HG03135 (cell line): ENCODE measurements around the gene IHH.

Experiments used
- ATAC-seq: cut with Tn5 transposase; IDR thresholded peaks from one replicate; pipeline ENCODE4 v1.9.1; 2021; ENCODE audit warnings: mild to moderate bottlenecking, moderate library complexity; ENCODE audit not compliant: unreplicated experiment

The IHH gene

GRCh38 chr2:219020604-219021365 lies 39.9 kb downstream of the IHH start:
- no peak for ATAC-seq

DNA sequence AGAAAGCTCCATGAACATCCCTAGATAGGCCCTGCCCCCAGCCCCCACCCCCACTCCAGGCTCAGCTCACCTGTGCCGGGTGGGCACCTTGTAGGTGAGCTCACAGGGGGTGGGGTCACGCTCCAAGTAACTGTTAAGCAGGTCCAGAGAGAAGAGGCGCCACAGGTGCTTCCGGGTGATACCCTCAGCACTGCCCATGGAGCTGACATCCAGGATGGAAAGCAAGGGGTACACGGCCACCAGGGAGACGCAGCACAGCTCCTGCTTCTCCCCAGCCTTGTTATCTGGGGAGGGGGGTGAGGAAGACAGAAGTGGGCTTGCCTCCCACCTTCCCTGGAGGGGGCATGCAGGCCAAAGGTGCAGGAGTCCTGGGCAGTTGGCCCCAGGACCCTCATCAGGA lies 41.3 kb downstream of the IHH start:
- no peak for ATAC-seq

- no peak for ATAC-seq
Measured at GRCh38 chr2:219018726-219019125, 42.0 kb downstream of the IHH start.

DNA sequence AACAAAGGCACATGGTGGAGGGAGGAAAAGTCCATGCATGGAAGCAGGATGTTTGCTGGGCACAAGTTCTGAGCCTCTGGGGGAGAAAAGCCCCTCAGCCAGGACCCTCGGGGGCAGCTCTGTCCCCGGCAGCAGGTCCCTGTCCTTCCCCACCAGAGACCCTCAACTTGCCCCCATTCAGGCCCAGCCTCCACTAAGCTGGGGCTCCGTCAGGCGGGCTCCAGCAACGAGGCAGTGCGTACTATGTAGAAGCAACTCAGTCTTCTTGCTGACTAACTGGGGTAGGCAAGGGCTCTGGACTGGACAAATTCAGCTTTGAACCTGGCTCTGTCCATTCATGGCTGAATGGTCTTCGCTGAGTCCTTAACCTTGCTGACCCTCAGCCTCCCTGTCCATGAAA lies 42.4 kb downstream of the IHH start:
- no peak for ATAC-seq

DNA sequence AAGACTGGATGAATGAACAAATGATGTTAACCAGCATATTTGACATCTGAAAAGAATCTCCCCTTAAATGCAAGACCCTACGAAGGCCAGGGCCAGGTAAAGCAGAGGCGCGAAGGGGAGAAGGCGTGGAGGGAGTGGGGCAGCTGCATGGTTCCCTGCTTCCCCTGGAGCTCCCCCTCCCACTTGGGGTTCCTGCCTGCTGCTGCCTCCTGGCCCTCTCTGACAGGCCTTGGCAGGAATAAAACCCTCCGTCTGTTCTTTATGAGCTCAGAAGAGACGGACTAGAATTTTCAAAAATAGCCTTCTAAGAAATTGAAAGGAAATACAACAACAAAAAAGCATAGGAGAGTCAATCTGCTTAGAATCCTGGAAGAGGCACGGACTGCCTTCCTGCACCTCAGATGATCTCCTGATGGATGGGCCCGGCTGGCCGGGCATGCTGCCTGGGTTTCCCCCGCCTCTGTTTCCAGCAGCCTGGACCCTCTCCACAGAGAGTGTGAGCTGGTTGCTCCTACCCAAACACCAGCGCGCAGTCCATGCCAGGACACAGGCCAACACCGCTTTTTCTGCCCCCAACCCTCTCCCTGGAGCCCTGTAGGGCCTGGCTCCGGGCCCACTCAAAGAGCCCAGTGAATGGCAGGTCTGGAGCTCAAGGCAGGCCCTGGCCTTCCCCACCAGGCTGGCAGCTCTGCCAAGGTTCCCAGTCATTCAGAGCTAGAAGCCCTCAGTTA lies 43.4 kb downstream of the IHH start:
- no peak for ATAC-seq

- no peak for ATAC-seq
Measured at GRCh38 chr2:219016721-219017120, 44.0 kb downstream of the IHH start.

DNA sequence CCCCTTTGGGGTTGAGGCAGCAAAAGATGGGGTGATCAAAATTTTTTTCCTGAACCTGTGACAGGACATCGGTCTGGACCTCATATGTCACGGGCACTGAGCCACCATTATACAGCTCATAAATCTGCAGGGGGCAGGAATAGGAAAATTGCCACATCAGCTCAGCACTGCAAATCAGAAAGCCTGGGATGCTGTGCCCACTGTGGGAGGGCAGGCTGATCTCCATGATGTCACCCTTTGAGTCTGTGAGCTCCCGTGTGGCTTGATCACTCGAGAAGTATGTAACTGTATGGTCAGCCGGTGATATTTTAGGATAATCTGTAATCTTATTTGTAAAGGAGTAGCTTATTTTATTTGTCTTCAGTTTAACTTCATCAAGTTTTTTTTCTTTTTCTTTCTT lies 49.8 kb downstream of the IHH start:
- ATAC-seq = no peak

DNA sequence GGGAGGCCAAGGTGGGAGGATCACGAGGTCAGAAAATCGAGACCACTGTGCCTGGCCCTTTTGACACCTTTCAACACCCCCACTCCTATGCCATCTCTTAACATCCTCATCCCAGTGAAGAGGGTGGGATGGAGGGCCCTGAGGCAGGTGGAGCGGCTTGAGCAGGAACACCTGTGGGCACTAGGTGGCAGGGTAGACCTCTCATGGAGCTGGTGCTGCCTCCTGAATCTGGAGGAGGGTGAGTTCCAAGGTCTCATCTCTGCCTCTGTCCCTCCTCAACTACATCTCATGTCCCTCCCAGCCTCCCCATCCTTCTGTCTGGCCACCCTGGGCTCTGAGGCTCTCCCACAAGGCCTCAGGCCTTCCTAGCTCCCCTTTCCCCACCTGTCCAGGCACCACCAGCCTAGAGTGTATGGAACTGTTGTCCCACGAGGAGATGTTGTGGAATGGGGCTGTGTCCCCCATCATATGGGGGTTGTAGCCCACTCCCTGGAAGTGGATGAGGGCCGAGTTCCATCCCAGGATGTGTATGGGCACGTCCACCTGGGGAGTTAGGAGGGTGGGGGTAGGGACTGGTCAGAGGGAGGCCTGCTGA lies 50.5 kb downstream of the IHH start:
- no peak for ATAC-seq

DNA sequence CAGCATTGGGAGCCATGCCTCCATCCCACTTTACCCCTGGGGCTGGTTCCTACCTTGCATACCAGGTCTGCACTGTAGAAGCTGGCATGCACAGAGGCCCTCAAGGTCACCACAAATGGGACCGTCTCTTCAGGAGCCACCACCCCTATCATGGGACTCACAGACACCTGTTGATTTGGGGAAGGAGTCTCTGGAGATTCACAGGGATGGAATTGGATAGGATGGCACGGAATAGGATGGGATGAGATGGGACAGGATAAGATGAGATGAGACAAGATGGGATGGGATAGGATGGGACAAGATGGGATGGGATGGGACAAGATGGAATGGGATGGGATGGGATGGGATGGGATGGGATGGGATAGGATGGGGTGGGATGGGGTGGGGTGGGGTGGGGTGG lies 51.4 kb downstream of the IHH start:
- ATAC-seq = no peak
